ENCODE measurements around the gene CRY2. TPM values are rescaled to one million over a fixed set of nuclear protein-coding genes. Genes with fewer than 3 reads are reported as not detected.

Gene CRY2
- total RNA-seq, 2 donors from 2014 or later: 24.6 to 65.9 TPM

- Histone ChIP-seq H3K9me3 (no peaks in the 10 kb centered on the region), H3K4me3 (no peak overlapping the region), H3K4me1 (peaks cover 30% of the 10 kb centered on the region), H3K27me3 (no peaks in the 10 kb centered on the region), H3K36me3 (replicated peaks in 1 of 2; ENCODE audit: insufficient read depth in 1 of 2, low read depth in 2 of 2) (peaks cover 0 to 10% of the 10 kb centered on the region in 2 donors), H3K27ac (no peak overlapping the region)
- TF ChIP-seq CTCF (IDR thresholded peaks at IDR 0.05) (no peak), POLR2A (IDR thresholded peaks at IDR 0.05) (no peak)
- ATAC-seq: no peak
- intact Hi-C loops (cut with DNase I): no loop called here
- 84 to 94% methylated on average over 8 of the region's 8 CpGs for WGBS, 2 donors
- DNase-seq: no peak
Observed at GRCh38 chr11:45930951-45931570, 83.8 kb downstream of the CRY2 start.

GRCh38 chr11:45931739-45932138, 84.5 kb downstream of the CRY2 start:
- H3K36me3 ChIP-seq (replicated peaks in 1 of 2; ENCODE audit: insufficient read depth in 1 of 2, low read depth in 2 of 2): peaks cover 0 to 10% of the 10 kb centered on the region in 2 donors
- peaks cover 30% of the 10 kb centered on the region for H3K4me1 ChIP-seq
- 90 to 95% methylated on average over 10 of the region's 10 CpGs for WGBS, 2 donors
- H3K27ac ChIP-seq: no peak overlapping the region
- ATAC-seq: no peak
- TF ChIP-seq CTCF (IDR thresholded peaks at IDR 0.05) (no peak), POLR2A (IDR thresholded peaks at IDR 0.05) (no peak)
- DNase-seq: no peak
- H3K9me3 ChIP-seq: no peaks in the 10 kb centered on the region
- no peak overlapping the region for H3K4me3 ChIP-seq
- intact Hi-C loops (cut with DNase I): no loop called here
- H3K27me3 ChIP-seq: no peaks in the 10 kb centered on the region

- 90 to 95% methylated on average over 7 to 8 of the region's 8 CpGs for WGBS, 2 donors
- intact Hi-C loops (cut with DNase I): no loop called here
Observed at GRCh38 chr11:45932217-45932616, 84.9 kb downstream of the CRY2 start.

More at GRCh38 chr11:45932217-45932616, 84.9 kb downstream of the CRY2 start:
- Histone ChIP-seq H3K27me3 (no peaks in the 10 kb centered on the region), H3K4me1 (peaks cover 30% of the 10 kb centered on the region), H3K36me3 (replicated peaks in 1 of 2; ENCODE audit: insufficient read depth in 1 of 2, low read depth in 2 of 2) (peaks cover 0 to 10% of the 10 kb centered on the region in 2 donors), H3K4me3 (no peak overlapping the region), H3K9me3 (no peaks in the 10 kb centered on the region), H3K27ac (no peak overlapping the region)
- no peak for TF ChIP-seq CTCF (IDR thresholded peaks at IDR 0.05)
- TF ChIP-seq POLR2A (IDR thresholded peaks at IDR 0.05): no peak
- DNase-seq (no peak), ATAC-seq (no peak)

Other genes starting within 250 kb of the CRY2 start
- gene CHST1, start 181.9 kb upstream of the CRY2 start, total RNA-seq: 1 to 10 TPM; 1.3 to 2.0 TPM
- gene SLC35C1, start 42.3 kb upstream of the CRY2 start, total RNA-seq: 10 to 100 TPM; 11.2 to 22.7 TPM
- gene MAPK8IP1, start 38.2 kb downstream of the CRY2 start, total RNA-seq: 10 to 100 TPM; 23.7 to 32.4 TPM
- gene FREY1, start 59.8 kb downstream of the CRY2 start, total RNA-seq: 1 to 10 TPM; 2.3 to 8.2 TPM
- gene PEX16, start 70.4 kb downstream of the CRY2 start, total RNA-seq: 10 to 100 TPM; 29.1 to 41.5 TPM
- gene LARGE2, start 75.2 kb downstream of the CRY2 start, total RNA-seq: 10 to 100 TPM; 12.2 to 14.5 TPM